Esophagus mucosa (tissue), 1 donor: ENCODE results near the gene SIDT1. TPM values are rescaled to one million over a fixed set of nuclear protein-coding genes. Genes with fewer than 3 reads are reported as not detected.

Source experiments
- total RNA-seq: library from RNA; stranded (reverse); gene quantifications from one replicate; pipeline ENCODE4 v1.2.4, GENCODE V29; 2023
- donor health status: DM: yes; HTN: yes; CAD: no.

The SIDT1 gene
- total RNA-seq, 1 donor from 2014 or later: 1.5 TPM

Other genes with a start within 250 kb of the SIDT1 start
- gene CFAP44, start 91.1 kb upstream of the SIDT1 start, total RNA-seq: 2.9 TPM
- 8.0 TPM for gene SPICE1, start 17.4 kb upstream of the SIDT1 start, total RNA-seq
- gene USF3, start 164.1 kb downstream of the SIDT1 start, total RNA-seq: 10.7 TPM
- gene NAA50, start 213.7 kb downstream of the SIDT1 start, total RNA-seq: 120 TPM
- gene ATP6V1A, start 214.5 kb downstream of the SIDT1 start, total RNA-seq: 59.5 TPM